Adipocyte (in vitro differentiated cells): ENCODE data around the gene IPO11.
"Not testable (repeated sequence)": the region's sequence is repeated elsewhere in the genome, so short reads cannot be mapped to it uniquely, and the experiment has no call there.

ENCODE experiments used
- DNase-seq: peaks from one replicate; pipeline ENCODE4 v3.0.0-alpha.2; 2015; ENCODE audit warnings: low read depth
- H3K27me3 ChIP-seq: replicated peaks from 2 replicates; pipeline ENCODE4 v1.7.0; 2013; ENCODE audit warnings: mild to moderate bottlenecking, low read length, moderate library complexity; ENCODE audit not compliant: control insufficient read depth, insufficient read depth
- H3K36me3 ChIP-seq: 2 replicates; pipeline ENCODE4 v1.7.0; 2013; ENCODE audit warnings: low read length, mild to moderate bottlenecking, moderate library complexity; ENCODE audit not compliant: control insufficient read depth, insufficient read depth, severe bottlenecking
- H3K4me1 ChIP-seq: 2 replicates; pipeline ENCODE4 v1.7.0; 2013; ENCODE audit warnings: mild to moderate bottlenecking, low read length, moderate library complexity; ENCODE audit not compliant: control insufficient read depth, insufficient read depth
- H3K4me3 ChIP-seq: 2 replicates; pipeline ENCODE4 v1.7.0; 2013; ENCODE audit warnings: mild to moderate bottlenecking, low read length, moderate library complexity
- H3K9ac ChIP-seq: 2 replicates; pipeline ENCODE4 v1.7.0; 2013; ENCODE audit warnings: mild to moderate bottlenecking, low read length, moderate library complexity
- H3K9me3 ChIP-seq: 2 replicates; pipeline ENCODE4 v1.7.0; 2013; ENCODE audit warnings: mild to moderate bottlenecking, low read length, moderate library complexity; ENCODE audit not compliant: control insufficient read depth

The IPO11 gene

DNA sequence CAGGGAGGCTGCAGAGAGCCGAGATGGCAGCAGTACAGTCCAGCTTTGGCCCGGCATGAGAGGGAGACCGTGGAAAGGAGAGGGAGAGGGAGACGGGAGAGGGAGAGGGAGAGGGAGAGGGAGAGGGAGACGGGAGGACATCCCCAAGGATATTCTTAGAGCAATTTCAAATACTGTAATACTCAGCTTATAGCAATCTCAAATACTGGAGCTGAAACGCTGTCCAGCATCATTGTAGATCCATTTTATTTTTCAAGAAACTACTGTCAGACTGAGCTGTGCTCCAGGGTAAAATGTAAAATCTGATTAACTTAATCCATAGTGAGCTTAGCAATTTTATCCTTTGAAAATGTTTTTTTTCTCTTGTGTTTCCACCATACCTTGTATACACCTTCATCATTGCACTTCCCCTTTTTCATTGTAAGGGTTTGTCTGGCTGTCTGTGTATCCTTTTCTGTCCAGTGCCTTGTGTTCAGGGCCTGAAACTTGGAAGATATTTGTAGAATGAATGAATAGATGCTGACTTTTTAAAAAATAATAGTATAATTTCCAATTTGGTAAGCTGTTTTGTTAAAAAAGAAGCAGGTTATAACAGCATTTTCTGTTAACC is 102.1 kb downstream of the IPO11 start:
- no peak for DNase-seq

DNA sequence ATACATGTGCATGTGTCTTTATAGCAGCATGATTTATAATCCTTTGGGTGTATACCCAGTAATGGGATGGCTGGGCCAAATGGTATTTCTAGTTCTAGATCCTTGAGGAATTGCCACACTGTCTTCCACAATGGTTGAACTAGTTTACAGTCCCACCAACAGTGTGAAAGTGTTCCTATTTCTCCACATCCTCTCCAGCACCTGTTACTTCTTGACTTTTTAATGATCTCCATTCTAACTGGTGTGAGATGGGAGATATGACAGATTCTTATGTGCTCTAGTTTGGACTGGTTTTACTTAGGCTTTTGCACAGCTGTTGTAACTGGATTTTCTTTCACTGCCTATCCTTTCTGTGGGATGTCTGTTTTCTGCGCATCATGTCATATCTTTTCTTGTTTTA is 108.2 kb downstream of the IPO11 start:
- not testable (repeated sequence) for DNase-seq, H3K9me3 ChIP-seq

More for the DNA sequence above, 102.1 kb downstream of the IPO11 start:
- H3K36me3 ChIP-seq = peaks cover 9% of the 10 kb centered on the region
- H3K4me3 ChIP-seq = no peak overlapping the region
- no peaks in the 10 kb centered on the region for H3K4me1 ChIP-seq
- H3K27me3 ChIP-seq = no peaks in the 10 kb centered on the region
- no peak overlapping the region for H3K9ac ChIP-seq
- H3K9me3 ChIP-seq = no peaks in the 10 kb centered on the region

DNA sequence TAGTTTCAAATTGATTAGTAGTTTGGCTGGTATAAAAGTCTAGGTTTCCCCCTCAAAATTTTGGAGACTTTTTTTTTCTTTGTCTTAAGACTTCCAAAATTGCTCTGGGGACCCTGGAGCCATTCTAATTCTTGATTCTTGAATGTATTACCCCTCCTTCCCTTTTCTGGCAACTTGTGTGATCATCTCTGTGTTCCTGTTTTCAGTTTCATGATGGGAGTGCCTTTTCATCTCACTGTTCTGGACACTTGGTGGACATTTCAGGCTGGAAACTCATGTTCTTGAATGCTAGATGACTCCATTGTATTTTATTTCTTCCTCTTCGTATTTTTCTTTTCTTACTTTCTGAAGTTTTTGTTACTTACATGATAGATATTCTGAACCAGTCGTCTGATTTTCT is 108.8 kb downstream of the IPO11 start:
- peaks cover 4% of the 10 kb centered on the region for H3K36me3 ChIP-seq
- H3K9ac ChIP-seq = no peak overlapping the region
- H3K4me1 ChIP-seq = peaks cover 1% of the 10 kb centered on the region
- no peak overlapping the region for H3K4me3 ChIP-seq
- no peaks in the 10 kb centered on the region for H3K27me3 ChIP-seq
- no peaks in the 10 kb centered on the region for H3K9me3 ChIP-seq
- no peak for DNase-seq

More for the DNA sequence above, 108.2 kb downstream of the IPO11 start:
- H3K4me3 ChIP-seq, H3K27me3 ChIP-seq, H3K36me3 ChIP-seq, H3K4me1 ChIP-seq, H3K9ac ChIP-seq: not testable (repeated sequence)

DNA sequence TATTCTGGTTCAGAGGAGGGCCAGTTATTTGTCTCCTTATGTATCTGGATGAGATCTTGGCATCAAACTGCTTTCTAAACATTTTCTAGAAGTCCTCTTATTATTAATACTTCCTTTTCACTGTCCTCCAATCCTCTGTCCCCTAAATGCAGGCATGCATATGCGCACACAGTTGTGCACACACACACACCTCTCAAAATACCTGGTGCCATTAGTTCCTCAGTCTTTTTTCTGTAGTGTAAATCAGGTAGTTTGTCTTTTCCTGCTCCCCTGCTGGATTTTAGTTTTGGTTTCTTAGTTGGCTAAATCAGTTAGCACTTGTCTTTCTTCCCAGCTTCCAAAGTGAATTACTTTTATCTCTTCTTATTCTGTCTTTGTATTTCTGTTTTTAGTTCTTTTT is 110.2 kb downstream of the IPO11 start:
- DNase-seq = no peak
- Histone ChIP-seq H3K4me1 (peaks cover 4% of the 10 kb centered on the region), H3K27me3 (no peaks in the 10 kb centered on the region), H3K9ac (no peak overlapping the region), H3K4me3 (no peak overlapping the region), H3K9me3 (no peaks in the 10 kb centered on the region), H3K36me3 (peaks cover 8% of the 10 kb centered on the region)

DNA sequence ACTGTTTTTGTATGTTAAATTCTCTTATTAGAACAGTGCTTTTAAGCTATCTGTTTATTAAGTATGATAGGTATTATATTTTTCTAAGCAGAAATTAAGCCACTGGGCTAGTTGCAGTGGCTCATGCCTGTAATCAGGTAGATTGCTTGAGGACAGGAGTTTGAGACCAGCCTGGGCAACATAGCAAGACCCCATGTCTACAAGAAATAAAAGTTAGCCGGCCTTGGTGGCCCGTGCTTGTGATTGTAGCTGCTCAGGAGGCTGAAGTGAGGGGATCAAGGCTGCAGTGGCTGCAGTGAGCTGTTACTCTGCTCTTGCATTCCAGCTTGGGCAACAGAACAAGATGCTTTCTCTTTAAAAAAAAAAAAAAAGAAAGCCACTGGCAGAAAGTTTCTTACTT is 121.0 kb downstream of the IPO11 start:
- no peak for DNase-seq
- Histone ChIP-seq H3K4me3 (no peak overlapping the region), H3K27me3 (no peaks in the 10 kb centered on the region), H3K4me1 (no peaks in the 10 kb centered on the region), H3K9ac (no peak overlapping the region), H3K9me3 (no peaks in the 10 kb centered on the region), H3K36me3 (peaks cover 20% of the 10 kb centered on the region)

DNA sequence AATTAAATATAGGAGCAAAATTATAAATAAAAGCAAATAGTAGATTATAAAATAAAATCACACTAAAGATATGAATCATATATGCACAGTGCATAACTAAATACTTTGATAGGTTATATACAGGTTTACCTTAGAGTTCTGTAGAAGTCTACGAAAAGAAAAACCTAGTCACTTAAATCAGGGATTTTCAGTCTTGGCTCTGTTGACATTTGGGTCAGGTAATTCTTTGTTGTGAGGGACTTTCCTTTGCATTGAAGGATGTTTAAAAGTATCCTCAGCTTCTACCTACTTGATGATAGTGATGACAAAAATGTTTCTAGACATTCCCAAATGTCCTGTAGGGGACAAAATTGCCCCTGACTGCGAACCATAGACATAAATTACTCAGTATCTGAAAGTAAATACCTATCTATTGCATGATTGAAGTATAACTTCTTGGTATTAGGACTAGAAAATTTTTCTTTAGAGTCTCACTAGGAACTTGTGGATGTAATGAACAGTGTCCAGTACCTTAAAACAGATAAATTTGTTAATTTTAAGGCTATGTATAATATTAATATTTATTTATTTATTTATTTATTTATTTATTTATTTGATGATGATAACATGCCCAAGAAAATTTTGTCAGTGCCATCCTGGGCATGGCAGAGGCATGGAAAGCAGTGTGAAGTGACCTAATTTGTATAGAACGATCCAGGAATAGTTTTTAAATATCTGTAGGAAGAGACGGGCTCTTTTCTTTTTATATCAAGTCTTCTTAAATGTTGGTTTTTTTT is 122.1 kb downstream of the IPO11 start:
- no peak overlapping the region for H3K9ac ChIP-seq
- no peaks in the 10 kb centered on the region for H3K4me1 ChIP-seq
- no peak for DNase-seq
- no peaks in the 10 kb centered on the region for H3K27me3 ChIP-seq
- no peaks in the 10 kb centered on the region for H3K9me3 ChIP-seq
- no peak overlapping the region for H3K4me3 ChIP-seq
- H3K36me3 ChIP-seq = peaks cover 18% of the 10 kb centered on the region

DNA sequence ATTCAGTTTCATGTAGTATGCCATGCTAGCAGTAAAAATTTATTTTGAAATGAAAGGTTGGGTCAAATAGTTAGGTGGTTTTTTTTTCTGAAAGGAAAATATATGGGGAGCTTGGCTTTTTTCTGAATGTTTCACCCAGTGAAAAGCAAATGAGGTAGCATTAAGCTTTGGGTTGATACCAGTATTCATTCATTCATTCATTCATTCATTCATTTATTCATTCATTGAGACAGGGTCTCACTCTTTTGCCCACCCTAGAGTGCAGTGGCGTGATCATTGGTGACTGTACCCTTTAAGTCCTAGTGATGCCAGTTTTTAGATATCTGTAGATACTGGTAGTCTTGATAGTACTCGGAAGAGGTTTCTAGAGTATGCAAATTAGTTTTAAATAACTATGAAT is 123.7 kb downstream of the IPO11 start:
- no peaks in the 10 kb centered on the region for H3K4me1 ChIP-seq
- DNase-seq = no peak
- H3K9ac ChIP-seq = no peak overlapping the region
- peaks cover 14% of the 10 kb centered on the region for H3K36me3 ChIP-seq
- no peaks in the 10 kb centered on the region for H3K27me3 ChIP-seq
- no peak overlapping the region for H3K4me3 ChIP-seq
- no peaks in the 10 kb centered on the region for H3K9me3 ChIP-seq

DNA sequence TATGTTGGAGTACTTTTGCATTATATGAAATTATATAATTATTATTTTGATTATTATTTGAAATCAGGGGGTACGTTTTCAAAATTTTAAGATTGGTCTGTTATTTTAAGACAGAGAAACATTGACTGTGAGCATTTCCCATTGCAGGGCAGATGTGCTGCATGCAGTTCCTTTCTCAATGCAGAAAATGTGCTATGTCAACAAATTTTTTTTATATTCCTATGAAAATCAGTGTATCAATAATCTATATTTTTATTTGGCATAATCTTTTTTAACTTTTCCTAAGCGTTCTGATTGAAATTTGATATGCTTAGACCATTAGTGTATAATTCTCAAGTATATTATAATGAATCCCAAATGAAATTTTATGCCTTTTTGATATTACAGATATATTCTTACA is 124.2 kb downstream of the IPO11 start:
- Histone ChIP-seq H3K4me3 (no peak overlapping the region), H3K36me3 (peaks cover 8% of the 10 kb centered on the region), H3K4me1 (no peaks in the 10 kb centered on the region), H3K27me3 (no peaks in the 10 kb centered on the region), H3K9ac (no peak overlapping the region), H3K9me3 (no peaks in the 10 kb centered on the region)
- no peak for DNase-seq

DNA sequence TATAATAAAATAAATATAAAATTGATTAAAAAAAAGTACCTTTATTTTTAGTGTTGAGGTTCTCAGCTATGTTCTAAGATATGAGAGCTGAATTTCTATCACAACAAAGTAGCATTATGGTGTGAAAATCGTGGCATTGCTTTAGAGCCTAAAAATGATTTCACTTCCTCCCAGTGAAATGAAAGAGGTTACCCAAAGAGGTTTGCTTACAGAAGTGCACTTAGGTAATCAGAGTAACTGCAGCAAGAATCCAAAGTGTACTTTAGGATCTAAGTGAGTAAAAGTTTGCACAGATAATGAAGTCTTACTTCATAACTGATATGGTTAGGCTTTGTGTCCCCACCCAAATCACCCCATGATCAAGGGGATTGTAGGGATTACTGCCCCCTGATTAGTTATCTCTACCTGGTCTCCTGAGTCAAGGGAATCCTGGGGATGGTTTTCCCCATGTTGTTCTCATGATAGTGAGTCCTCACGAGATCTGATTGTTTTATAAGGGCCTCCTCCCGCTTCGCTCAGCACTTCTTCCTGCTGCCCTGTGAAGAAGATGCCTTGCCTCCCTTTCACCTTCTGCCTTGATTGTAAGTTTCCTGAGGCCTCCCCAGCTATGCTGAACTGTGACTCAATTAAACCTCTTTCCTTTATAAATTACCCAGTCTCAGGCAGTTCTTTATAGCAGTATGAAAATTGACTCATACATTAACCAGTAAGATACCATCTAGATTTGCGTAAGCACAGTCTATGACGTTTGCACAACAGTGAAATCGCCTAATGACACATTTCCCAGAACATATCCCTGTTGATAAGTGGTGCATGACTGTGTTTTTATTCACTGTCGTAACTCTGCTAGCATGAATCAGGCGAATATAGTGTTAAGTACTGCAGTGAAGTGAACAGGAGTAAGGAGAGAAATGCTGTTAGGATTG is 125.7 kb downstream of the IPO11 start:
- Histone ChIP-seq H3K9ac (no peak overlapping the region), H3K4me1 (no peaks in the 10 kb centered on the region), H3K9me3 (no peaks in the 10 kb centered on the region), H3K4me3 (no peak overlapping the region), H3K36me3 (peaks cover 6% of the 10 kb centered on the region), H3K27me3 (no peaks in the 10 kb centered on the region)
- DNase-seq = peak; percentile 51

DNA sequence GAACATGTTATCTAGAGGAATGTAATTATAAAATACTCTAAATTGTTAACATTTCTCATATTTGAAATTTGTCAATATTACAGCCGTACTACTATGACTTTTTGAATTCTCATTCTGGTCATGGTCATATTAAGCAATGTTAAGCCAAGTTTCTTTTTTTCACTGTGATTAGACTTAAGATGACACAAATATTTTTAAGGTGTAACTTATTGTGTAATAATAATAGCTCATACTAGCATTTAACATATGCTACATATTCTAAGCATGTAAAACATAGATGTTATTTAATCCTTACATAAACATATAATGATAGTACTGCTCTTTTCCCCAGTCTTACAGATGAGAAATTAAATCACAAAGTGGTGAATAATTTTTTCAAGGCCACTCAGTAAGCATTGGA is 130.2 kb downstream of the IPO11 start:
- DNase-seq = no peak
- Histone ChIP-seq H3K9me3 (no peaks in the 10 kb centered on the region), H3K4me3 (no peak overlapping the region), H3K36me3 (peaks cover 6% of the 10 kb centered on the region), H3K4me1 (no peaks in the 10 kb centered on the region), H3K27me3 (no peaks in the 10 kb centered on the region), H3K9ac (no peak overlapping the region)

DNA sequence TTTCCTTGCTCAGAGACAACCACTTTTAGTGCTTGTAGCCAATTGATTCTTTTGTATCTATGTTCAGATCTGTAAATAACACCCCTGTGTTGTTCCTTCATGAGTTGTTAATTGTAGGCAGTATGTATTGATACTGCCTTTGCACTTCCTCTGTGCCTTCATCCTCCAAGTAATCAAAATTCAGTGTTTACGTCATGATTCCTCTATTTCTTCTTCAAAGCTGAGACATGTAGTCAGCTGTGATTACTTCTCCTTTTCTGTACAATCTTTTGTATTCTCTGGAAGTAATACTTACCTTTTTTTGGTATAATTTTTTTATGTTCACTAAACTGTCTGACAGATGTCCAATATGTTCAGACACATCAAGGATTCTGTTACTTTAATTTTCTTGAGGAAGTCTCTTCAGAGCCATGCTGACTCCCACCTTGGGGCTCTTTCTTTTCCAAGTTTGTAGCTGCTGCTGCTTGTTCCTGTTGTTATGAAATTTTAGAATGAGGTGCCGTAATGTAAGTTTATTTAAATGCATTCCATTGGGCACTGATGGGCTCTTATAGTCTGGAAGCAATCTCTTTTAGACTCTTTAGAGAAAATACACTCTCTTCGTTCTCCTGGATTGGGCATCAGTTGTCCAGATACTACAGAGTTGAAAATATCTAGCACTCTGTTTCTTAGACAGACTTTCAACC is 135.5 kb downstream of the IPO11 start:
- Histone ChIP-seq H3K9ac (no peak overlapping the region), H3K4me3 (no peak overlapping the region), H3K36me3 (no peaks in the 10 kb centered on the region), H3K9me3 (no peaks in the 10 kb centered on the region), H3K4me1 (no peaks in the 10 kb centered on the region), H3K27me3 (no peaks in the 10 kb centered on the region)
- DNase-seq = peak; percentile 32
